ENCODE data around the gene PHYKPL. TPM values are rescaled to one million over a fixed set of nuclear protein-coding genes. Genes with fewer than 3 reads are reported as not detected.

PHYKPL gene
- total RNA-seq, 1 experiment from 2014 or later: 41.7 TPM

DNA sequence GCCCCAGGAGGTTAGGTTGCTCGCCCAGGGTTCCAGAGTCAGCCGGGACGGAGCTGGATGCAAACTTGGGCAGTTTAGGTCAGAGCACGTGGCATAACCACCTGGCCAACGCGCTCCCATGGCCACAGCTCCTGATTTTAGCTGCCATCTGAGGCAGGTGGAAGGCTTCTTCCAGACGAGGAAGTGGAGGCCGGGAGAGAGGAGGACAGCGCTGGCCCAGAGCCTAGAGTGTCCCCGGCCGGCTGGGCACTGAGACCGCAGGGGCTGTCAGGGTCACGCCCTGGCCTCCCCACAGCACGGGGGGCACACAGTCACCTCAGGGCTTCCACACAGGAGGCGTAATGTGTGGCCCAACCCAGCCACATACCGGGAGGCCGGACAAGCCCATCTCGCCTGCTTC lies 16.1 kb upstream of the PHYKPL start:
- ChIA-PET CTCF (interaction anchor here (1.0 to 3.3 kb wide), 2 partner anchors 14 to 341 kb away, joined by 3 to 24 read pairs; partner anchors contain the start of gene COL23A1), POLR2A (no interaction called here)
- Mint-ChIP-seq H3K4me1 (peaks cover 3% of the 10 kb centered on the region; the same call in 1 of the 2 replicates), H3K9me3 (no peaks in the 10 kb centered on the region), H3K4me3 (no peak overlapping the region), H3K27me3 (ENCODE audit: low read depth) (no peaks in the 10 kb centered on the region), H3K36me3 (no peaks in the 10 kb centered on the region), H3K27ac (no peak overlapping the region)
- TF ChIP-seq ZNF232 (CRISPR knock-in tag; IDR thresholded peaks at IDR 0.05) (no peak), TP53 (CRISPR knock-in tag; IDR thresholded peaks at IDR 0.05) (no peak), ELF4 (CRISPR knock-in tag; IDR thresholded peaks at IDR 0.05; ENCODE audit: low read depth) (no peak), ERG (CRISPR knock-in tag; IDR thresholded peaks at IDR 0.05) (no peak), NFYB (CRISPR knock-in tag; conservative IDR thresholded peaks at IDR 0.05; ENCODE audit: low read depth) (no peak)
- TF ChIP-seq, protein P1, sequence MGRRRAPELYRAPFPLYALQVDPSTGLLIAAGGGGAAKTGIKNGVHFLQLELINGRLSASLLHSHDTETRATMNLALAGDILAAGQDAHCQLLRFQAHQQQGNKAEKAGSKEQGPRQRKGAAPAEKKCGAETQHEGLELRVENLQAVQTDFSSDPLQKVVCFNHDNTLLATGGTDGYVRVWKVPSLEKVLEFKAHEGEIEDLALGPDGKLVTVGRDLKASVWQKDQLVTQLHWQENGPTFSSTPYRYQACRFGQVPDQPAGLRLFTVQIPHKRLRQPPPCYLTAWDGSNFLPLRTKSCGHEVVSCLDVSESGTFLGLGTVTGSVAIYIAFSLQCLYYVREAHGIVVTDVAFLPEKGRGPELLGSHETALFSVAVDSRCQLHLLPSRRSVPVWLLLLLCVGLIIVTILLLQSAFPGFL (CRISPR knock-in tag; IDR thresholded peaks at IDR 0.05; ENCODE audit: borderline replicate concordance): no peak
- TF ChIP-seq, protein P2, sequence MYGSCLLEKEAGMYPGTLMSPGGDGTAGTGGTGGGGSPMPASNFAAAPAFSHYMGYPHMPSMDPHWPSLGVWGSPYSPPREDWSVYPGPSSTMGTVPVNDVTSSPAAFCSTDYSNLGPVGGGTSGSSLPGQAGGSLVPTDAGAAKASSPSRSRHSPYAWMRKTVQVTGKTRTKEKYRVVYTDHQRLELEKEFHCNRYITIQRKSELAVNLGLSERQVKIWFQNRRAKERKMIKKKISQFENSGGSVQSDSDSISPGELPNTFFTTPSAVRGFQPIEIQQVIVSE (CRISPR knock-in tag; IDR thresholded peaks at IDR 0.05; ENCODE audit: borderline replicate concordance): no peak
- no peak for DNase-seq (ENCODE audit: low spot score)
- no peak for ATAC-seq

- Mint-ChIP-seq H3K4me3 (no peak overlapping the region), H3K27ac (no peak overlapping the region), H3K27me3 (ENCODE audit: low read depth) (no peaks in the 10 kb centered on the region), H3K36me3 (no peaks in the 10 kb centered on the region), H3K4me1 (peaks cover 3% of the 10 kb centered on the region; the same call in 1 of the 2 replicates), H3K9me3 (no peaks in the 10 kb centered on the region)
- DNase-seq (ENCODE audit: low spot score) (no peak), ATAC-seq (peak; percentile 71)
- ChIA-PET CTCF (interaction anchor here (0.6 to 3.3 kb wide), 7 partner anchors 13 to 553 kb away, joined by 3 to 24 read pairs (median 4); partner anchors contain the start of gene COL23A1), POLR2A (no interaction called here)
- TF ChIP-seq USF2 (CRISPR knock-in tag; IDR thresholded peaks at IDR 0.05) (no peak), MXD4 (CRISPR knock-in tag; IDR thresholded peaks at IDR 0.05; ENCODE audit: borderline replicate concordance) (no peak), FOXK1 (CRISPR knock-in tag; IDR thresholded peaks at IDR 0.05) (no peak), ZNF232 (CRISPR knock-in tag; IDR thresholded peaks at IDR 0.05) (no peak), ZMAT4 (CRISPR knock-in tag; IDR thresholded peaks at IDR 0.05) (no peak)
Observed at GRCh38 chr5:178247481-178248456, 15.2 kb upstream of the PHYKPL start.

DNA sequence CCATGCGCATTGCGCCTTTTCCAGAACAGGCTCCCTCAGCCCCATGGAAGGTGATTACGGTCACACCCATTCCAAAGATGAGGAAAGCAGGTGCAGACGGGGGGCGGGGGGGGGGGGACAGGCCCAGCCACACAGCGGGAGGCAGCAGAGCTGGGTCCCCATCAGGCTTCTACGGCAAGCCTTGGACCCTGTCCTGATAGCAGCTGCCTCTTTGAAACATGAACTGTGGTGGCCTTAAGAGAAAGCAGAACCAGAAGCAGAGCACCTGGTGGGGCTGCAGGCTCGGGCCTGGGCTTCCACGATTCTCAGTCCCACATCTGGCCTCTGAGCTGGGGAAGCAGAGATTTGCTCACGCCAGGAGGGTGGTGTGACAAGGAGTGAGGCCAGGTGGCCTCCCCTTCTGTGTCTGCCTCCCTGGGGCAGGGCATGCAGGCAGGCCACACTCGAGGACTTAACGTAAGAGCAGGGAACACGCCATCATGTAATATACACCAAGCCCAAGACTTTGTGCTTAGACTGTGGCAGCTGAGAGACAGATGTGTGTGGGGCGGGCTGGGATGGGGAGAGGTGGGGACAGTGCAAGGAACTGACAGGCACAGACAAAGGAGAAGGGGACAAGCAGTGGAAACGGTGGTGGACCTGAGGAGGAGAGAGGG lies 14.2 kb upstream of the PHYKPL start:
- POLR2A ChIA-PET: no interaction called here
- no peak for DNase-seq (ENCODE audit: low spot score)
- no peak for ATAC-seq
- CTCF ChIA-PET: interaction anchor here (1.0 to 3.3 kb wide), 3 partner anchors 12 to 40 kb away, joined by 3 to 24 read pairs (median 5); no protein-coding TSS in a partner anchor
- H3K4me1 Mint-ChIP-seq: peaks cover 3% of the 10 kb centered on the region; the same call in 1 of the 2 replicates
- TF ChIP-seq, protein P3, sequence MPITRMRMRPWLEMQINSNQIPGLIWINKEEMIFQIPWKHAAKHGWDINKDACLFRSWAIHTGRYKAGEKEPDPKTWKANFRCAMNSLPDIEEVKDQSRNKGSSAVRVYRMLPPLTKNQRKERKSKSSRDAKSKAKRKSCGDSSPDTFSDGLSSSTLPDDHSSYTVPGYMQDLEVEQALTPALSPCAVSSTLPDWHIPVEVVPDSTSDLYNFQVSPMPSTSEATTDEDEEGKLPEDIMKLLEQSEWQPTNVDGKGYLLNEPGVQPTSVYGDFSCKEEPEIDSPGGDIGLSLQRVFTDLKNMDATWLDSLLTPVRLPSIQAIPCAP (CRISPR knock-in tag; IDR thresholded peaks at IDR 0.05): no peak
- TF ChIP-seq SMAD3 (CRISPR knock-in tag; IDR thresholded peaks at IDR 0.05; ENCODE audit: borderline replicate concordance) (no peak), ZNF396 (CRISPR knock-in tag; IDR thresholded peaks at IDR 0.05; ENCODE audit: borderline replicate concordance) (no peak), RELA (CRISPR knock-in tag; IDR thresholded peaks at IDR 0.05; ENCODE audit: borderline replicate concordance) (no peak), NR3C1 (CRISPR knock-in tag; conservative IDR thresholded peaks at IDR 0.05; ENCODE audit: low read depth) (no peak), GTF2I (CRISPR knock-in tag; conservative IDR thresholded peaks at IDR 0.05) (no peak), ESRRA (CRISPR knock-in tag; IDR thresholded peaks at IDR 0.05; ENCODE audit: borderline replicate concordance) (no peak), KAT7 (CRISPR knock-in tag; IDR thresholded peaks at IDR 0.05; ENCODE audit: borderline replicate concordance) (no peak), NFYB (CRISPR knock-in tag; conservative IDR thresholded peaks at IDR 0.05; ENCODE audit: low read depth) (no peak), OVOL2 (CRISPR knock-in tag; IDR thresholded peaks at IDR 0.05; ENCODE audit: borderline replicate concordance) (no peak), USF2 (CRISPR knock-in tag; IDR thresholded peaks at IDR 0.05) (no peak), ZNF232 (CRISPR knock-in tag; IDR thresholded peaks at IDR 0.05) (no peak), FOXP1 (CRISPR knock-in tag; IDR thresholded peaks at IDR 0.05; ENCODE audit: borderline replicate concordance) (no peak), ZNF138 (CRISPR knock-in tag; conservative IDR thresholded peaks at IDR 0.05) (no peak)
- H3K36me3 Mint-ChIP-seq: no peaks in the 10 kb centered on the region
- H3K4me3 Mint-ChIP-seq: no peak overlapping the region
- no peak overlapping the region for H3K27ac Mint-ChIP-seq
- H3K27me3 Mint-ChIP-seq (ENCODE audit: low read depth): no peaks in the 10 kb centered on the region
- H3K9me3 Mint-ChIP-seq: no peaks in the 10 kb centered on the region

Data from WTC11 (cell line).